Sciatic nerve (tissue), 2 donors: ENCODE measurements around the gene FSTL4. TPM values are rescaled to one million over a fixed set of nuclear protein-coding genes. Genes with fewer than 3 reads are reported as not detected.
A peak's percentile ranks its signal among the peaks of the same experiment; 100 is the strongest.

ENCODE experiments used
- ATAC-seq: fragments of 200-7000 bp; cut with Tn5 transposase; one replicate; pipeline ENCODE4 v1.9.1; 2020; ENCODE audit warnings: mild to moderate bottlenecking, moderate library complexity
- DNase-seq: peaks from one replicate; pipeline ENCODE4 v3.0.0-alpha.2; 2020; ENCODE audit warnings: low spot score
- intact Hi-C: fragments of 100-400 bp; cut with DNase I; formaldehyde crosslinking; loops from one replicate; pipeline ENCODE4 v1.14.2; 2022
- total RNA-seq: library from RNA; stranded (reverse); fragmentation: NEBNext Ultra II Directional; extraction: Animal tissue kit (Norgen Biotek cat#: 25700); gene quantifications from one replicate; pipeline ENCODE4 v1.2.1, GENCODE V29; 2021
- donor health status: DM: no; HTN: no; CAD: no.
- donor health status: DM: no; HTN: no; CAD: no.

FSTL4 gene
- total RNA-seq, 1 donor from 2014 or later: not detected

GRCh38 chr5:133387091-133387490 is 225.2 kb downstream of the FSTL4 start:
- DNase-seq (no peak), ATAC-seq (no peak)
- intact Hi-C loops: no loop called here

- intact Hi-C loops: no loop called here
- ATAC-seq: no peak
- no peak for DNase-seq
These were observed 225.7 kb downstream of the FSTL4 start for GRCh38 chr5:133386662-133387061.

GRCh38 chr5:133385346-133385745 is 227.0 kb downstream of the FSTL4 start:
- ATAC-seq (no peak), DNase-seq (no peak)
- intact Hi-C loops: no loop called here

- ATAC-seq (no peak), DNase-seq (no peak)
- intact Hi-C loops: no loop called here
These were observed 227.4 kb downstream of the FSTL4 start for GRCh38 chr5:133384903-133385302.

GRCh38 chr5:133384120-133384855 is 228.1 kb downstream of the FSTL4 start:
- DNase-seq: no peak
- intact Hi-C loops: no loop called here
- ATAC-seq: no peak

GRCh38 chr5:133383580-133383939 is 228.8 kb downstream of the FSTL4 start:
- ATAC-seq (no peak), DNase-seq (no peak)
- intact Hi-C loops: no loop called here

- intact Hi-C loops: no loop called here
- ATAC-seq: no peak
- no peak for DNase-seq
These were observed 229.4 kb downstream of the FSTL4 start for GRCh38 chr5:133382661-133383579.

GRCh38 chr5:133381571-133382365 is 230.6 kb downstream of the FSTL4 start:
- DNase-seq: no peak
- no peak for ATAC-seq
- intact Hi-C loops: no loop called here

- ATAC-seq: no peak
- intact Hi-C loops: no loop called here
These were observed 231.3 kb downstream of the FSTL4 start for GRCh38 chr5:133381041-133381440.

GRCh38 chr5:133377736-133378135 is 234.6 kb downstream of the FSTL4 start:
- intact Hi-C loops: no loop called here
- DNase-seq (no peak), ATAC-seq (no peak)

More at GRCh38 chr5:133381041-133381440, 231.3 kb downstream of the FSTL4 start:
- DNase-seq: no peak

- intact Hi-C loops: no loop called here
- ATAC-seq (no peak), DNase-seq (no peak)
These were observed 235.4 kb downstream of the FSTL4 start for GRCh38 chr5:133376986-133377385.

- no peak for DNase-seq
- intact Hi-C loops: no loop called here
- no peak for ATAC-seq
These were observed 239.0 kb downstream of the FSTL4 start for GRCh38 chr5:133373121-133373870.

- DNase-seq (no peak), ATAC-seq (no peak)
- intact Hi-C loops: no loop called here
These were observed 239.9 kb downstream of the FSTL4 start for GRCh38 chr5:133372293-133372937.

- no peak for ATAC-seq
- intact Hi-C loops: no loop called here
These were observed 240.8 kb downstream of the FSTL4 start for GRCh38 chr5:133371371-133372155.

GRCh38 chr5:133370904-133371303 is 241.4 kb downstream of the FSTL4 start:
- DNase-seq (no peak), ATAC-seq (no peak)
- intact Hi-C loops: no loop called here

More at GRCh38 chr5:133371371-133372155, 240.8 kb downstream of the FSTL4 start:
- DNase-seq: no peak

- peak; percentile 14 for ATAC-seq
- DNase-seq: no peak
- intact Hi-C loops: no loop called here
These were observed 242.1 kb downstream of the FSTL4 start for GRCh38 chr5:133370036-133370831.
